Measurements from ENCODE around the gene SRBD1. TPM values are rescaled to one million over a fixed set of nuclear protein-coding genes. Genes with fewer than 3 reads are reported as not detected.

Gene SRBD1
- total RNA-seq, 1 donor = 17.4 TPM

DNA sequence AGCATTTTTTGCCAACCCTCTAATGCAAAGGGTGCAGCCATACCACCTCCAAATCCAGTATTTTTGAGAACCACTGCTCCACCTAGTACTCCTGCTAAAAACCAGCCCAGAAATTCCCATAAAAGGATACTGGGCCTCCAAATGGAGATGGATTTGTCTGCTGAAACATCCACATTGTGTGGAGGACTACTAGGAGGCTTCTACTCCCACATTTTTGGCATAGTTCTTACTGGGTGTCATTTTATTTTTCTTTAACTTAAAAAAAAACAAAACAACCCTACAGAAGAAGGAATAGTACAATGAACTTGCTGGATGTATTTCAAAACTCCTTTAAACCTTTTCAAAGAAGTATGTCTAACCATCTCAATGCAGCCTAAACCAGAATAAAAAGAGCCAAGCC lies 219.2 kb downstream of the SRBD1 start:
- Histone ChIP-seq H3K27me3 (ENCODE audit: insufficient read depth, low read length) (no peaks in the 10 kb centered on the region), H3K36me3 (ENCODE audit: insufficient read depth, low read length) (no peaks in the 10 kb centered on the region), H3K4me2 (ENCODE audit: insufficient read depth, low read length) (peak overlapping the region; percentile 4), H3K4me3 (ENCODE audit: insufficient read depth, low read length) (no peak overlapping the region), H3K79me2 (ENCODE audit: insufficient read depth, low read length) (no peaks in the 10 kb centered on the region), H3K9me3 (ENCODE audit: low read depth, low read length) (no peaks in the 10 kb centered on the region), H3K4me1 (ENCODE audit: insufficient read depth, low read length) (peaks cover 8% of the 10 kb centered on the region), H3K27ac (ENCODE audit: low read depth, low read length) (peak overlapping the region; percentile 36), H2AFZ (ENCODE audit: low read length) (peak overlapping the region; percentile 20), H4K20me1 (ENCODE audit: insufficient read depth, low read length) (no peaks in the 10 kb centered on the region)
- TF ChIP-seq, protein P1, sequence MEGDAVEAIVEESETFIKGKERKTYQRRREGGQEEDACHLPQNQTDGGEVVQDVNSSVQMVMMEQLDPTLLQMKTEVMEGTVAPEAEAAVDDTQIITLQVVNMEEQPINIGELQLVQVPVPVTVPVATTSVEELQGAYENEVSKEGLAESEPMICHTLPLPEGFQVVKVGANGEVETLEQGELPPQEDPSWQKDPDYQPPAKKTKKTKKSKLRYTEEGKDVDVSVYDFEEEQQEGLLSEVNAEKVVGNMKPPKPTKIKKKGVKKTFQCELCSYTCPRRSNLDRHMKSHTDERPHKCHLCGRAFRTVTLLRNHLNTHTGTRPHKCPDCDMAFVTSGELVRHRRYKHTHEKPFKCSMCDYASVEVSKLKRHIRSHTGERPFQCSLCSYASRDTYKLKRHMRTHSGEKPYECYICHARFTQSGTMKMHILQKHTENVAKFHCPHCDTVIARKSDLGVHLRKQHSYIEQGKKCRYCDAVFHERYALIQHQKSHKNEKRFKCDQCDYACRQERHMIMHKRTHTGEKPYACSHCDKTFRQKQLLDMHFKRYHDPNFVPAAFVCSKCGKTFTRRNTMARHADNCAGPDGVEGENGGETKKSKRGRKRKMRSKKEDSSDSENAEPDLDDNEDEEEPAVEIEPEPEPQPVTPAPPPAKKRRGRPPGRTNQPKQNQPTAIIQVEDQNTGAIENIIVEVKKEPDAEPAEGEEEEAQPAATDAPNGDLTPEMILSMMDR (IDR thresholded peaks at IDR 0.05; ENCODE audit: extremely low read depth, low read depth, low read length) = no peak
- DNase-seq (ENCODE audit: insufficient read length, low spot score, missing footprints) = peak; percentile 69

DNA sequence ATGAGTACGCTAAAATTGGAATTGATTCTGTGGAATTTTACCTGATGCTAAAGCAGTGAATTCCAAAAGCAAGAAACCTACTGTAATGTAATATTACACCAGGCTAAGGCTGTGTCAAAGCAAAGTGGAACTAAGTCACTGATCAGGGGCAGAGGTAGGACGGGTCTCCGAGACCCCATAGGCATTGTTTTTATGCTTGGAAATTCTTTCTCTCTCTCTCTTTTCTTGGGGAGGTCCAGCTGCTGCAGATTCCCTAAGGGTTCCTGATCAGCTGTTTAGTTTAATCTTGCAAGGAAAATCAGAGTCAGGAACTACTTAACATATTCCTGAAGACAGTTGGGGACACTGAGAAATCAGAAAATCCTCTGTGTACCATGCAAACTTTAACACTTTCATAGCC lies 220.2 kb downstream of the SRBD1 start:
- Histone ChIP-seq H4K20me1 (ENCODE audit: insufficient read depth, low read length) (no peaks in the 10 kb centered on the region), H2AFZ (ENCODE audit: low read length) (no peak overlapping the region), H3K4me3 (ENCODE audit: insufficient read depth, low read length) (no peak overlapping the region), H3K79me2 (ENCODE audit: insufficient read depth, low read length) (no peaks in the 10 kb centered on the region), H3K36me3 (ENCODE audit: insufficient read depth, low read length) (no peaks in the 10 kb centered on the region), H3K9me3 (ENCODE audit: low read depth, low read length) (no peaks in the 10 kb centered on the region), H3K27me3 (ENCODE audit: insufficient read depth, low read length) (no peaks in the 10 kb centered on the region), H3K27ac (ENCODE audit: low read depth, low read length) (no peak overlapping the region), H3K4me1 (ENCODE audit: insufficient read depth, low read length) (peaks cover 8% of the 10 kb centered on the region), H3K4me2 (ENCODE audit: insufficient read depth, low read length) (no peak overlapping the region)
- TF ChIP-seq, protein P1 (IDR thresholded peaks at IDR 0.05; ENCODE audit: extremely low read depth, low read depth, low read length) = no peak
- no peak for DNase-seq (ENCODE audit: insufficient read length, low spot score, missing footprints)

DNA sequence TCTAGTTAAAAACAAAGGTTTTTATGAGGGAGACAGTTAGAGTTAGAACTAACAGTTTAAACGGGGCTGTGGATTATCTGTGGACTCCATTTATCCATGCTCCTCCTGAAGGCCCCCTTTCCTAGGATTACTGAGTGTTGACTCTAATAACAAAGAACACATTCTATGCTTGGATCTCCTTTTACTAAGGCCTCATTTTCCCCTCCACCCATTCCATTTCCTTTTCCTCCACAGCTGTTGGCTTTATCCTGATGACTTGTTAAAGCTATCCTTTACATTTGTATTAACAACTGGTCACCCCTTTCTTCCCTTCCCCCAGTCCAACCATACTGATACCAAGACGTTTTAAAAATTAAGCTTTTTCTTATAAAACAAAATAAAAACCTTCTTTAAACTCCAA lies 220.6 kb downstream of the SRBD1 start:
- H3K36me3 ChIP-seq (ENCODE audit: insufficient read depth, low read length) = no peaks in the 10 kb centered on the region
- no peak overlapping the region for H2AFZ ChIP-seq (ENCODE audit: low read length)
- no peak overlapping the region for H3K4me3 ChIP-seq (ENCODE audit: insufficient read depth, low read length)
- H3K9me3 ChIP-seq (ENCODE audit: low read depth, low read length) = no peaks in the 10 kb centered on the region
- no peak overlapping the region for H3K27ac ChIP-seq (ENCODE audit: low read depth, low read length)
- DNase-seq (ENCODE audit: insufficient read length, low spot score, missing footprints) = no peak
- TF ChIP-seq, protein P1 (IDR thresholded peaks at IDR 0.05; ENCODE audit: extremely low read depth, low read depth, low read length) = no peak
- no peaks in the 10 kb centered on the region for H4K20me1 ChIP-seq (ENCODE audit: insufficient read depth, low read length)
- H3K79me2 ChIP-seq (ENCODE audit: insufficient read depth, low read length) = no peaks in the 10 kb centered on the region
- H3K27me3 ChIP-seq (ENCODE audit: insufficient read depth, low read length) = no peaks in the 10 kb centered on the region
- peaks cover 8% of the 10 kb centered on the region for H3K4me1 ChIP-seq (ENCODE audit: insufficient read depth, low read length)
- no peak overlapping the region for H3K4me2 ChIP-seq (ENCODE audit: insufficient read depth, low read length)

- Histone ChIP-seq H3K27ac (ENCODE audit: low read depth, low read length) (no peak overlapping the region), H3K4me3 (ENCODE audit: insufficient read depth, low read length) (no peak overlapping the region), H3K4me1 (ENCODE audit: insufficient read depth, low read length) (peaks cover 8% of the 10 kb centered on the region), H3K36me3 (ENCODE audit: insufficient read depth, low read length) (no peaks in the 10 kb centered on the region), H3K4me2 (ENCODE audit: insufficient read depth, low read length) (no peak overlapping the region), H2AFZ (ENCODE audit: low read length) (no peak overlapping the region), H3K79me2 (ENCODE audit: insufficient read depth, low read length) (no peaks in the 10 kb centered on the region), H4K20me1 (ENCODE audit: insufficient read depth, low read length) (no peaks in the 10 kb centered on the region), H3K27me3 (ENCODE audit: insufficient read depth, low read length) (no peaks in the 10 kb centered on the region), H3K9me3 (ENCODE audit: low read depth, low read length) (no peaks in the 10 kb centered on the region)
- TF ChIP-seq, protein P1 (IDR thresholded peaks at IDR 0.05; ENCODE audit: extremely low read depth, low read depth, low read length) = no peak
- DNase-seq (ENCODE audit: insufficient read length, low spot score, missing footprints) = peak; percentile 8
Observed at GRCh38 chr2:45388541-45389100, 222.4 kb downstream of the SRBD1 start.
